Lower lobe of right lung (tissue), 2 donors: ENCODE measurements around the gene POU4F1. TPM values are rescaled to one million over a fixed set of nuclear protein-coding genes. Genes with fewer than 3 reads are reported as not detected.
A peak's percentile ranks its signal among the peaks of the same experiment; 100 is the strongest.

Experiments
- ATAC-seq, 2 donors: fragments of 200-7000 bp; cut with Tn5 transposase; one replicate each; pipeline ENCODE4 v1.9.1; 2020 to 2022; ENCODE audit warnings: mild to moderate bottlenecking in 2 of 2, moderate library complexity in 2 of 2
- DNase-seq: peaks from one replicate; pipeline ENCODE4 v3.0.0-alpha.2; 2020
- H3K27ac ChIP-seq: fragments of 200-600 bp; one replicate; pipeline ENCODE4 v1.8.0; 2022
- H3K27me3 ChIP-seq: fragments of 200-600 bp; one replicate; pipeline ENCODE4 v1.8.0; 2022; ENCODE audit warnings: low read depth
- H3K36me3 ChIP-seq: fragments of 200-600 bp; one replicate; pipeline ENCODE4 v1.8.0; 2022; ENCODE audit warnings: mild to moderate bottlenecking
- H3K4me1 ChIP-seq: fragments of 200-600 bp; one replicate; pipeline ENCODE4 v1.8.0; 2022
- H3K4me3 ChIP-seq: fragments of 200-600 bp; one replicate; pipeline ENCODE4 v1.8.0; 2022; ENCODE audit warnings: mild to moderate bottlenecking
- H3K9me3 ChIP-seq: fragments of 200-600 bp; one replicate; pipeline ENCODE4 v1.8.0; 2022
- CTCF ChIP-seq: fragments of 200-600 bp; IDR thresholded peaks from one replicate; pipeline ENCODE4 v1.8.0; 2022; ENCODE audit warnings: antibody characterized with exemption, mild to moderate bottlenecking
- intact Hi-C: fragments of 100-400 bp; cut with DNase I; formaldehyde crosslinking; loops from one replicate; pipeline ENCODE4 v1.11.0; 2022
- total RNA-seq: library from RNA; stranded (reverse); fragmentation: NEBNext Ultra II Directional; extraction: Animal tissue kit (Norgen Biotek cat#: 25700); gene quantifications from one replicate; pipeline ENCODE4 v1.2.1, GENCODE V29; 2021
- donor health status: DM: no; HTN: yes; CAD: no; lungs with severe emphysema.

The POU4F1 gene
- total RNA-seq, 1 donor from 2014 or later = not detected

DNA sequence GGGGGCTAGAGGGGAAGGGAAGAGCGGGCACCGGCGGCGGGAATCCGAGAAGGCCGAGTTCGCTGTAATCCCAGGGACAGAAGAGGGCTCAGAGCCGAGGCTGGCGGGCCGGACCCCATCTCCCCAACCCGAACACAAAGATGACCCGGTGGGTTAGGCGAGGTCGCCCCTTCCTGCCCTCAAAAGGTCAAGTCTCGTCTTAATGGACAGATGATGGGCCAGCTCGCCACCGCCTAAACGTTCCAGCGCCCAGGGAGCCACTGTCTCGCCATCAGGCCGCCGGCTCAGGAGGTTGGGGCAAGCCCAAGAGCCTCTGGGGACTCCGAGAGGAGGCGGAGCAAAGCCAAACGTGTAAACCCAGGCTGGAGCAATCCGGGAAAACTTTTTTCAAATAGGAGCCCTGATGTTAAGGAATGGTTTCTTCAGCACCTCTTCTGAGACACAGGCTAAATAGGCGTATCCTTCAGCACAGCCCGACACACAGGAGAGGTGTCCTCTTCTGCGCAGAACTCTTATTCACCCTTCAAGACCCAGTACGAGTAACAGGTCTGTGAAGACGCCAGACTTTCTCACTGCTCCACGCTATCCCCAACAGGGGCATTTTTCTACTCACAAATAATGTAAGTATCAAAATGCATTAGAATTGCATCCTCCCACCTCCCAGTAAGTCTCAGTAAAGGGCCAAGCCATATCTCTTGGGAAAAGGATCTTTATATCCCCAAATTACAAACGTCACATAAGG lies 6.3 kb upstream of the POU4F1 start:
- Histone ChIP-seq H3K27me3 (peaks cover 58% of the 10 kb centered on the region), H3K4me3 (peak overlapping the region; percentile 62), H3K36me3 (no peaks in the 10 kb centered on the region), H3K4me1 (peaks cover 24% of the 10 kb centered on the region), H3K9me3 (no peaks in the 10 kb centered on the region), H3K27ac (no peak overlapping the region)
- peak; percentile 48 to 74 for ATAC-seq
- no peak for DNase-seq
- no peak for TF ChIP-seq CTCF
- intact Hi-C loops = no loop called here

- Histone ChIP-seq H3K9me3 (no peaks in the 10 kb centered on the region), H3K4me1 (peaks cover 24% of the 10 kb centered on the region), H3K4me3 (peak overlapping the region; percentile 62), H3K27ac (no peak overlapping the region), H3K36me3 (no peaks in the 10 kb centered on the region), H3K27me3 (peaks cover 63% of the 10 kb centered on the region)
- no peak for DNase-seq
- intact Hi-C loops = no loop called here
- TF ChIP-seq CTCF = no peak
- ATAC-seq = peak; percentile 21 to 60
Measured at GRCh38 chr13:78608688-78609463, 5.5 kb upstream of the POU4F1 start.

DNA sequence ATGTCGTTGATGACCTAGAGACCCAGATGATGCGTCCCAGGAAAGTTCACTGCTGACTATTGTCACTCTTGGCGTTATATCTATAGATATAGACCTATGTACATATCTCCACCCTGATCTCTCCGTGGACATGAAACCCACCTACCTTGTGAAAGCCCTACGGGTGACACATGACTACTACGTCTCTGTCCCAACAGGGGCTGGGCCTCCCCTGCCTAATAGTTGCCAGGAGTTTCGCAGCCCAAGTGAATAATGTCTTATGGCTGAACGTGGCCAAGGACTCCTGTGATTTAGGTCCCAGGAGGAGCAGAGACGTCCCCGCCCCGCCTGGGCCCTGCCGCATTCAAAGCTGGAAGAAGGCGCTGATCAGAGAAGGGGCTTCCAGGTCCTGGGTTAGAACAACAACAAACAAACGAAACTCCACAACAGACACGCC lies 4.9 kb upstream of the POU4F1 start:
- Histone ChIP-seq H3K4me3 (peak overlapping the region; percentile 62), H3K9me3 (no peaks in the 10 kb centered on the region), H3K36me3 (no peaks in the 10 kb centered on the region), H3K4me1 (peaks cover 30% of the 10 kb centered on the region), H3K27me3 (peaks cover 69% of the 10 kb centered on the region), H3K27ac (no peak overlapping the region)
- DNase-seq (no peak), ATAC-seq (no peak)
- no peak for TF ChIP-seq CTCF
- intact Hi-C loops = no loop called here

GRCh38 chr13:78607409-78608251 lies 4.3 kb upstream of the POU4F1 start:
- peak overlapping the region; percentile 14 for H3K4me3 ChIP-seq
- H3K27me3 ChIP-seq = peaks cover 75% of the 10 kb centered on the region
- peaks cover 36% of the 10 kb centered on the region for H3K4me1 ChIP-seq
- H3K27ac ChIP-seq = no peak overlapping the region
- no peak for TF ChIP-seq CTCF
- no peaks in the 10 kb centered on the region for H3K9me3 ChIP-seq
- ATAC-seq (peak; percentile 7 to 18), DNase-seq (no peak)
- intact Hi-C loops = no loop called here
- H3K36me3 ChIP-seq = no peaks in the 10 kb centered on the region
